GM18873 (cell line): ENCODE measurements around the gene SCO2.
"Not testable (repeated sequence)": the region's sequence is repeated elsewhere in the genome, so short reads cannot be mapped to it uniquely, and the experiment has no call there.

ENCODE experiments used
- ATAC-seq: cut with Tn5 transposase; IDR thresholded peaks from one replicate; pipeline ENCODE4 v1.9.1; 2021; ENCODE audit warnings: mild to moderate bottlenecking, moderate library complexity, moderate number of reproducible peaks; ENCODE audit not compliant: unreplicated experiment, low FRiP score

SCO2 gene

DNA sequence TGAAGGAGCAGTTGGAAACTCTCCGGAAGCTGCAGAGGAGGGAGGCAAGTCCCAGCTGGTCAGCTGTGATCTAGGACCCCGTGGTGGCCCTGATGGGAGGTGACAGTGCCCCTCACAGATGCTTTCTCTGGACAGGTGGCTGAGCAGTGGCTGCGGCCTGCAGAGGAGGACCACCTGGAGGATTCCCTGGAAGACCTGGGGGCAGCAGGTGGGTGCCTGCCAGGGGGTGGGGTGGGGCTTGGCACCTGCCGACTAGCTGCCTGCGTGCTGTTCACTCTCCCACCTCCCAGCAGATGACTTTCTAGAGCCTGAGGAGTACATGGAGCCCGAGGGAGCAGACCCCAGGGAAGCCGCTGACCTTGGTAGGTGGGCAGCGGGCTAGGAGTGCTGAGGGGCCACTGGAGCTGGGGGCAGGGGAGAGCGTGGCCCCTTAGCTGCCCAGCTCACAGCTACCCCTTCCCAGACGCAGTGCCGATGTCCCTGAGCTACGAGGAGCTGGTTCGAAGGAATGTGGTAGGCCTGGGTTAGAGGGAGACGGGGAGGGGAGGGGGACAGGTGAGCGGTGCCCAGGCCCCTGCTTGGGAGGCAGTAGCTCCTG, 3.1 kb downstream of the SCO2 start:
- no peak for ATAC-seq

DNA sequence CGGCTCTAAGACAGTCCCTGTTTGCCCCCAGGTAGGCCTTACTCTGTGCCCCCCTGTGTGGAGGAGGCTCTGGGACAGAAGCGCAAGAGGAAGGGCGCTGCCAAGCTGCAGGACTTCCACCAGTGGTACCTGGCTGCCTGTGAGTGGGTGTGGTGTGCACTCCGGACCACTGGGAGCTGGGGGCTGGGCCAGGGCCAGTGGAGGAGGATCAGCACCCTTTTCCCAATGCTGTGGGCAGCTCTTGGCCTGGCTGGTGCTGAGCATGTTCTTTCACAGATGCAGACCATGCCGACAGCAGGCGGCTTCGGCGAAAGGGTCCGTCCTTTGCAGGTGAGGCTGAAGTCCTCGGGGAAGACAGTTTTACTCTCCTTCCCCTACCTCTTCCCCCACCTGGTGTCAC, 3.7 kb downstream of the SCO2 start:
- ATAC-seq = no peak

DNA sequence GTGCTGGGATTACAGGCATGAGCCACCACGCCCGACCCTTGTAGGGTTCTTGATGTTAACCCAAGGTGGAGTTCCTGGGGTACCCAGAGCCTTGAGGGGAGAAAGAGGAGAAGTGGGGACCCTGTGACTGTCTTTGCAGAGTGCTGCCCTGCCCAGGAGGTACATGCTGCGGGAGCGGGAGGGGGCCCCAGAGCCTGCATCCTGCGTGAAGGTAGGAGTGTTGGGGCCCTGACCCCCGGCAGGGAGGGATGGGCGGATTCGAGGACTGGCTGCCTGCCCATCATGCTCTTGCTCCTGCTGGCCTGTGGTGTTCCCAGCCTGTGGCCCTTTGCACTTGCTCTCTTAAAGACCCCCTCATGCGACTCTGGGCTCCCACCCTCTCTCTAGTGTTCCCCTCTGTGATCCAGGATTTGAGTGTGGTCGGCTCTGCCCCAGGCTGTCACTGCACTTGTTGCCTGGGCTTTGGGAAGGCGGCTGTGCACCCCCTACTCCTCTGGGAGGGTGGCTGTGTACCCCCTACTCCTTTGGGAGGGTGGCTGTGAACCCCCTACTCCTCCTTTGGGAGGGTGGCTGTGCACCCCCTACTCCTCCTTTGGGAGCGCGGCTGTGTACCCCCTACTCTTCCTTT, 4.5 kb downstream of the SCO2 start:
- no peak for ATAC-seq

DNA sequence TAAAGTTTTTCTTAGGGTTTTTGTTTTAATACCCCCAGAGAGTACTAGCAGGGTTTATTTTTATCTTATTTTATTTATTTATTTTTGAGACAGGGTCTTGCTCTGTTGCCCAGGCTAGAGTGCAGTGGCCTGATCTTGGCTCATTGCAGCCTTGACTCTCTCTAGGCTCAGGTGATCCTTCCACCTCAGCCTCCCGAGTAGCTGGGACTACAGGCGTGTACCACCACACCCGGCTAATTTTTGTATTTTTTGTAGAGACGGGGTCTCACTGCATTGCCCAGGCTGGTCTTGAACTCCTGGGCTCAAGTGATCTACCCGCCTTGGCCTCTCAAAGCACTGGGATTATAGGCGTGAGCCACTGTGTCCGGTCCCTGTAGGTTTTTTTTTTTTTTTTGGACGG, 5.2 kb downstream of the SCO2 start:
- not testable (repeated sequence) for ATAC-seq

DNA sequence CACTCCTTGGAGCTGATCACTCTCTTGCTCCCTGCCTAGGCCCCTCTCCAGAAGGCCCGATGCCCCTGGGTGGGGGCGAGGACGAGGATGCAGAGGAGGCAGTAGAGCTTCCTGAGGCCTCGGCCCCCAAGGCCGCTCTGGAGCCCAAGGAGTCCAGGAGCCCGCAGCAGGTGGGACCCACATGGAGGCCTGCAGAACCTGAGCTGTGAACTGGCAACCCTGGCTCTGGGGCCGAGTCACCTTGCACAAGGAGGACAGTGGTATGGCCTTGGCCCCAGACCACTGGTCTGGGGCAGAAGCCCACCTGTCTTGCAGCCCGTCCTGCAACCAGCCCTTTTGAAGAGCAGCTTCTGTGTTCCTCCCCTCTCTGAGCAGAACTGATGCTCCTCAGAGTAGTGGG, 6.2 kb downstream of the SCO2 start:
- no peak for ATAC-seq

DNA sequence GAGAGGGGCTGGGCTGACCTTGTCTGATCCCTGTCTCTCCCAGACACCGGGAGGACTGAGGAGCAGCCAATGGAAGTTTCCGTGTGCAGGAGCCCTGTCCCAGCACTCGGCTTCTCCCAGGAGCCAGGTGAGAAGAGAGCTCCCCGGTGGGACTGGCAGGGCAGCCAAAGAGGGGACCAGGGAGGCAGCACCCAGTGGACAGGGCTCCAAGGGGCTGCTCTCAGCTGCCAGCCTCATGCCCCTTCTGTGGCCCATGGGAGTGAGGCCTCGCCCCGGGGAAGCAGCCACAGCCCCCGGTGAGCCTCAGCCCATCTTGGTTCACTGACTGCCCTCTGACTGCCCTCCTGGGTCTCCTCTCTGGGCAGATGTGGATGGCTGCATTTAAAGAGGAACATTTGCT, 6.8 kb downstream of the SCO2 start:
- no peak for ATAC-seq

DNA sequence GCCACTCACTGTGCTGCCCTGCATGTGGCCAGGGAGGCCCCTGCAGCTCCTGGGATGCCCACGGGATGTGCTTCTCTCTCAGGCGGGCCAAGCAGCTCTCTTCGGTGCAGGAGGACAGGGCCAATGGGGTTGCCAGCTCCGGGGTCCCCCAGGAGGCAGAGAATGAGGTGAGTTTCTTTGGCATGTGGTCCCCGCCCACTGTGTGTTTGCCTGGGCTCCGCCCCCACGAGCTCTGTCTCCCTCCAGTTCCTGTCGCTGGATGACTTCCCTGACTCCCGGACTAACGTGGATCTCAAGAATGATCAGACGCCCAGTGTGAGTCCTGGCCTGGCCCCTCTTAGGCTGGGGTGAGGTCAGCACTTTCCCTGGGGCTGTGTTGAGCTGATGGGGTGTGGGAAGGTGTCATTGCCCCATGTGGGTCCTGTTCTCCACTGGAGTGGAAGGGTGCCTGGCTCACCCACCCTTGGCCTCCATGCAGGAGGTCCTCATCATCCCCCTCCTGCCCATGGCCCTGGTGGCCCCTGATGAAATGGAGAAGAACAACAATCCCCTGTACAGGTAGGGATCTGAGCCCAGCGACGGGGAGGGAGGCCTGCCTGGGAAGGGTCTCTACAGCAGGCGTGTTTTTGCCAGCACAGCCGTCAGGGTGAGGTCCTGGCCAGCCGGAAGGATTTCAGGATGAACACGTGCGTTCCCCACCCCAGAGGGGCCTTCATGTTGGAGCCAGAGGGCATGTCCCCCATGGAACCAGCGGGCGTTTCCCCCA, 7.7 kb downstream of the SCO2 start:
- no peak for ATAC-seq

DNA sequence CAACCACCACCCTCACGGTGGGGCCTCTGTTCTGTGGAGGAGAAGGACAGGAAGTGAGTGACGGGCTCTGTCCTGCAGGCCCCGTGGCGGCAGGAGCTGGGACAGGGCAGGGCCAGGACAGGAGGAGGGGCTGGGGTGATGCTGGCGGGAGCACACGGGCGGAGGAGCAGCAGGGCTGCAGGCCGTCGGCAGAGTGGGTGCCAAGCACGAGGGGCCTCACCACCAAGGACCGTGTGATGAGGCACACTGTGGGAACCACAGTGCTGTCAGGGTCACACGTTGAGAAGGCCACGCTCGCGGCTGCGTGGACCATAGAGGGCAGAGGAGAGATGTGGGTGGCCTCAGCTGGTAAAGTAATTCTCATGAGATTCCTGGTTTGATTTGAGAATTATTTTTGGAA, 8.5 kb downstream of the SCO2 start:
- ATAC-seq = no peak

DNA sequence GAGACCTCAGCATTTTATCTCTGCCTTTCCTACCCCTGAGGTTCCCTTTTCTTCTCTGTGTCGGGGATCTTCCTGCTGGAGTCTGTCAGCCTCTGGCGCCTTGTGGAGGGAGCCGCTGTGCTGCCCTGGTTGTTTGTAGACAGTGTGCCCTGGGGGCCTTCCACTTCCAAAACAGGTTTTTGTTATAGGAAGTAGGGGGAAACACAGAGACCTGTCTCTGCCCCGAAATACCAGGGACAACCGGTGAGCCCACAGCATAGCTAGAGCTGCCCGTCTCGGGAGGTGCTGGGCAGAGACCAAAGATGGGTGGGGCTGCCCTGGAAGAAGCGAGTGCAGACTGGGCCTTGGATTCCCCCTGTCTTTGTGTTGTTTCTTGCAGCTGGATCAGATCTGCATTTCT, 9.3 kb downstream of the SCO2 start:
- ATAC-seq = no peak

DNA sequence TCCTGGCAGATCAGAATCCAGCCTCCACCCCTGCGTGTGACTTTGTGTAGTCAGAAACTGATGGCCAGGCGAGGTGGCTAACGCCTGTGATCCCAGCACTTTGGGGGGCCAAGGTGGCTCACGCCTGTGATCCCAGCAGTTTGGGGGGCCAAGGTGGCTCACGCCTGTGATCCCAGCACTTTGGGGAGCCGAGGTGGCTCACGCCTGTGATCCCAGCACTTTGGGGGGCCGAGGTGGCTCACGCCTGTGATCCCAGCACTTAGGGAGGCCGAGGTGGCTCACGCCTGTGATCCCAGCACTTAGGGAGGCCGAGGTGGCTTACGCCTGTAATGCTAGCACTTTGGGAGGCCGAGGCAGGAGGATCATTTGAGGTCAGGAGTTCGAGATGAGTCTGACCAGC, 12.2 kb downstream of the SCO2 start:
- ATAC-seq = no peak

DNA sequence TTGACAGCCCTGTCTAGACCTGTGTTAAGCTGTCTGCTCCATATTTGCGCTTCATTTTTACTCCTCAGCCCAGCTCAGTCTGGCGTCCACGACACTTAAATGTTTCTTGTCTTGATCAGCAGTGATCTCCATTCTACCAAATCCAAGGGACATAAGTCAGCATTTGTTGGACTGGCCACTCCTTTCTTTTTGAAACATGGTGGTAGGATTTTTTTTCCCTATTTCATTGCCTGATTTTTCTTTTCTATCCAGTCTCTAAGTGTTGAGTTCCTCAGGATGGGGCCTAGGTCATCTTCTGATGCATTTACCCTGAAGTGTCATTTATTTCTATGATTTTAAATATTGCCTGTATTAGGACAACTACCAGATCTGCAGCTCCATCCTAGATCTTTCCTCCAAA, 16.5 kb downstream of the SCO2 start:
- no peak for ATAC-seq

DNA sequence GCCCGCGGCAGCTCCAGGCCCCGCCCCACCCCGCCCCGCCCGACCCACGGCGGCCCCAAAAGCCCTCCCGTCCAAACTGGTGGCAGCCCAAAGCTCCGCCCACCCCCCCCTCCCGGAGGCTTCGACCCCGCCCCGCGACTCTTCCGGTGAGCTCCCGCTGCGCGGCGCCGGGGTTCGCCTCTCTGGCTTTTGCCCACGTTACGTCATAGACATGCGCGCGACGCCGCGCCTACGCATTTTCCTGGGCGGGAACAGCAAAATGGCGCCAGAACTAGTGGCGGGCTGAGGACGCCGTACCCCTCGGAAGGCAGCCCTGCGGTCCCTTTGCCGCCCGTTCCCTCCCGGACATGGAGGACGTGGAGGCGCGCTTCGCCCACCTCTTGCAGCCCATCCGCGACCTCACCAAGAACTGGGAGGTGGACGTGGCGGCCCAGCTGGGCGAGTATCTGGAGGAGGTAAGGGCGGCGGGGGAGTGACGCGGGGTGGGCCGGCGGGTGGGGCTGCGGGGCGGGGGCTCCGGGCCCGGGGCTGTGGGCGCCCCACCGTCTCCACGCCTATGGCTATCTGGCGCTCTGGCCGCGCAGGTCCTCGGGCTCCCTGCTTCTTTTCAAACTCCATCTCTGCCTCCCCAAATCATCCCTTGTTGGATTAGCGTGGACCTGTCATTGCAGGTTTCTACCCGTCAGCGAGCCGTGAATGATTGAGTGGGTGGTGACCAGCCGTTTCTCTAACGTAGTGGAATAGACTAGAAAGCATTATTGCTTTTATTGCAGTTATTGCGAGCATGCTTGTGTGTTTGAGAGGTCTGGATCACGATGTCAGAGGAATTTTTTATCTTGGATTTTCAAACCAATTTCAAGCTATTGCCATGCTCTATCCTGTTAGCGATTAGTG, 17.2 kb downstream of the SCO2 start, which contains the start of gene NCAPH2:
NCAPH2 (plus strand) TSS at position 234 of the 894 bp plus-strand sequence; CDS start at position 348, 114 bp downstream.
- ATAC-seq = peak; percentile 68

DNA sequence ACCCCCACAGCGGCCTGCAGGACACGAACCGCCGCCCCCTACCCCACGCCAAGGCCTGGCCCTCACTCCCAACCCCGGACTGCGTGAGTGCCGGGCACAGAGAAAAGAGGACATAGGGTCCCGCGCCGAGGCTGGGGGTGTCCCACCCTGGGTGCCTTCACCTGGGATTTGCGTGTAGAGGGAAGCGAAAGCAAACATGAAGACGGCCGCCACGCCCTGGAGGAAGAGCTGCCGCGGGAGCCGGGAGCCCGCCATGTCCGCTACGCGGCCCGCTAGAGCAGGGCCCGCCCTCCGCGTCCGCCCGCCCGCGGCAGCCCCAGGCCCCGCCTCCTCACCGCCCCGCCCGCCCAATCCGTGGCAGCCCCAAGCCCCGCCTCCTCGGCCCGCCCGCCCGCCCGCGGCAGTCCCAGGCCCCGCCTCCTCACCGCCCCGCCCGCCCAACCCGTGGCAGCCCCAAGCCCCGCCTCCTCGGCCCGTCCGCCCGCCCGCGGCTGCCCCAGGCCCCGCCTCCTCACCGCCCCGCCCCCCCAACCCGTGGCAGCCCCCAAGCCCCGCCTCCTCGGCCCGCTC, 17.9 kb downstream of the SCO2 start, which contains the start of gene LMF2:
LMF2 (minus strand) TSS at position 282 of the 570 bp plus-strand sequence; CDS start at position 255, 27 bp downstream.
- ATAC-seq = peak; percentile 29

DNA sequence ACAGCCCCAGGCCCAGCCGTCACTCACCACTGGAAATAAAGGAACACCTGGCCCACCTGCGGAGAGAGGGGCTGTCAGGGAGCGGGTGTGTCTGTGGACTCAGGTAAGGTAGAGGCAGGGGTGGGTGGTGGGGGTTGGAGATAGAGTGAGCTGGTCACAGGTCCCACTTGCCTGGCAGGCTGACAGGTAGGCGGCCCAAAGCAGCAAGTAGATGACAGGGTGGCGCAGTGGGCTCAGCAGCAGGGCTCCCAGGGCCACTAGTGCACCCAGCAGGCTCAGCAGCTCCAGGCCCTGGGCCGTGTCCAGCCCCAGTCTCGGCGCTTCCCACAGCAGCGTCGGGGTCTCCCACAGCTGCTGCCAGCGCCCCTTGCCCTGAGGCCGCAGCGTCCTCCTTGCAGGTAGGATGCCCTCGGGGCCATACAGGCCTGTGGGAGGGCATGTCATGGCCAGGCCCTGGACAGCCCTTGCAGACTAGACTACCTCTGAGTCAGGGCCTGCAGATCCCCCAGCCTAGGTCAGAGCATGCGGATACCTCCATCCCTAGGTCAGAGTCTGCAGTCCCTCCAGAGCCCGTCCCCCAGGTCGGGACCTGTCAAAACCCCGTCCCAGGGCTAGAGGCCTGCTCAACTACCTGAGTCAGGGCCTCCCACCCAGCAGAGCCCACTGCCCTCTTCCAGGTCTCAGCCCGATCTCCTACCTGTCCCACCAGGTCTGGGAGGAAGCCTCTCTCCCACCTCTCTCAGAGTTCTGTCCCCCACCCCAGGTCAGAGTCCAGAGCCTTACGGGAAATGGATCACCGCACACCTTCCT, 18.6 kb downstream of the SCO2 start:
- peak; percentile 17 for ATAC-seq

DNA sequence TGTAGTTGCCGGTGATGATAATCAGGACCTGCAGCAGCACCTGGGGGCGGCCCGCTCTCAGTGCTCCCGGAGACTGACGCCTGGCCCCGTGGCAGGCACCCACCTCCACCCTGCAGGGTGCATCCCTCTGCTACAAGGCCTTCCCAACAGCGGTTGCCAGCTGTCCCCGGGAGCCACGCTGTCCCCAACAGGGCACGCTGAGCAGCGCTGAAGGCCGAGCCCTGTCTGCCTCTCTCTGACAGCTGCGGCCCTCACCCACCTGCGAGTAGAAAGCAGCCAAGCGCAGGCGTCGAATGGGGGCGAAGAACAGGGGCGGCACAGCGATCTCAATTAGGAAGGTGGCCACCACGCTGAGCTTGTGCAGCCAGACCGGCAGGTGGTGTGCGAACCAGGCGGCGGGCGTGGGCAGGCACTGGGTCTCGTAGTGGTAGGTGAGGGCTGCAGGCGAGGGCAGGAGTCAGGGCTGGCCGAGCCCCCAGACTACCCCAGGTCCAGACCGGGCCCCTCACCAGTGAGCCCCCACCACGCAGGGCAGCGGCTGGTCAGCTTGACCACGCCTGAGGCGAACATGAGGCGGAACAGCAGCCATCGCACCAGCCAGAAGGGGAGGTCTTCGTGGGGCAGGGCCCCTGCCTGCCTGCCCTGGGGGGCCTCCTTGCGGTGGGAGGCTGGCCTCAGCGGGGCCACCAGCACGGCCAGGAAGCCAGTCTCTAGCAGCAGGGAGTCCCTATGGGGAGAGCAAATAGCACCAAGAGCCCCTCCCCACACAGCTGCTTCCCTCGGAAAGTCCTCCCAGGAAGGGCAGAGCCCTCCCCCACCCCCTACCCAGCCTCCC, 19.4 kb downstream of the SCO2 start:
- ATAC-seq = no peak

DNA sequence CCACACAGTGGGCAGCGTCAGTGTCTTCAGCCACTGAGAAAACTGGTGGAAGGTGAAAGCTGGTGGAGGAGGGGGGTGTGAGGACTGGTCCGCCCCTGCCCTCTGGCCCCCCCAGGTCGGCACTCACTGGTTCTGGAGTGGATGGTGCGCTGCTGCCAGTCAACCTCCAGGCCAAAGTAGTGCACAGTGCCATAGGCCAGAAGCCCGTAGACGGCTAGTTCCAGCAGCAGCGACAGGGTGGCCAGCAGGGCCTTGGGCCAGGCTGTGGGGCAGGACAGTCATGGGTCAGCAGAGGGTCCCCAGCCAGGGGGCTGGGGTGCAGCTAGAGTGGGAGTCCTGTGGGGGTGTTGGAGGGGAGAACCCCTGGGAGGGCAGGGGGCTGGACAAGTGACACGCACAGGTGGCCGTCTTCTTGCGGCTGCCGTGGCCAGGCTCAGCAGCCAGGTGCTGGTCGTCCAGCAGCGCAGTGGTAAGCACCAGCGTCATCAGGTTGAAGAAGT, 20.1 kb downstream of the SCO2 start:
- ATAC-seq = no peak

DNA sequence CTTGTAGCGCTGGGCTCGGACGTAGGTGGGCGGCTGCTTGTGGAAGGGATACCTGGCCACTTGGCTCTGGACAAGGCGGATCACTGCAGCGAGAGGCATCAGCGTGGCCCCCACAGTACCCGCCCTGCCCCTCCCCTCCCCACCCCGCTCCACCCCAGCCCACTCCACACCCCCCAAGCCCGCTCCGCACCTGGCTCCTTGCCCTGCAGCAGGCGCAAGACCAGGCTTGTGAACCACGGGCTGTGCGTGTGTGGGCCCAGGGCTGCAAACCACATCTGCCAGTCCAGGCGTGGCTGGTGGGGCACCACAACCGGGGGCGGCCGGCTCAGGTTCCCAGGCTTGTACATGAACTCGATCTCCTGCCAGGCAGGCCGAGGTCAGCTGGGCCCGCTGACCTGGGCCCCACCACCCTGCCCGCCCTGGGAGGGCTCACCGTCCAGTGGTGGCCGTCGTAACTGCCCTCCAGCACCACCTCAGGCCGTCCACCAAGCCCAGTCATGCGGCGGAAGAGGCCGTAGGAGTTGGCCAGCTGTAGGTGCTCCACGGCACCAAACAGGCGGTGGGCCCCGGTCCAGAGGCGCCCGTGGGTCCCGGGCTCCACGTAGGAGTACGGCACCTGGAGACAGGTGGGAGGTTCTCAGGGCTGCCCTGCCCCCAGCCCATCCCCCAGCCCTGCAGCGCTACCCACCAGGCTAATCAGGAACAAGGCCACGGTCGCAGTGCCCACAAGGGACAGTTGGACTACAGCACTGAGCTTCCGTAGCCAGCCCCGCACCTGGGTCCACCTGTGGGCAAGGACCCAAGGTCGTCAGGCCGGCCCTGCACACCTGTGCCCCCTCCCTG, 20.8 kb downstream of the SCO2 start:
- no peak for ATAC-seq
